Left colon (tissue), 2 donors: ENCODE measurements around the gene TRPC4AP. TPM values are rescaled to one million over a fixed set of nuclear protein-coding genes. Genes with fewer than 3 reads are reported as not detected.
A peak's percentile ranks its signal among the peaks of the same experiment; 100 is the strongest.
"Not testable (repeated sequence)": the region's sequence is repeated elsewhere in the genome, so short reads cannot be mapped to it uniquely, and the experiment has no call there.

Experiments
- ATAC-seq: fragments of 200-7000 bp; cut with Tn5 transposase; one replicate; pipeline ENCODE4 v1.9.1; 2020; ENCODE audit warnings: mild to moderate bottlenecking, moderate library complexity
- DNase-seq, 2 donors: peaks; one replicate each; pipeline ENCODE4 v3.0.0-alpha.2; 2020
- intact Hi-C, 2 donors: fragments of 100-400 bp; cut with DNase I in 1 of 2; cut with micrococcal nuclease in 1 of 2; formaldehyde crosslinking; loops; one replicate each; pipeline versions ENCODE4 v1.11.2 to v1.14.0; 2022; cut with DNase I, micrococcal nuclease
- long read RNA-seq: library from polyadenylated mRNA; unstranded; transcript quantifications from one replicate; pipeline ENCODE4 v2.0.0, GENCODE V29; 2021
- total RNA-seq, 2 donors: library from RNA; stranded (reverse); fragmentation: NEBNext Ultra II Directional; extraction: Animal tissue kit (Norgen Biotek cat#: 25700); gene quantifications; one replicate each; pipeline ENCODE4 v1.2.1, GENCODE V29; 2021
- donor health status: DM: no; HTN: no; CAD: no.
- donor health status: DM: yes; HTN: yes; CAD: no.

Gene TRPC4AP, protein sequence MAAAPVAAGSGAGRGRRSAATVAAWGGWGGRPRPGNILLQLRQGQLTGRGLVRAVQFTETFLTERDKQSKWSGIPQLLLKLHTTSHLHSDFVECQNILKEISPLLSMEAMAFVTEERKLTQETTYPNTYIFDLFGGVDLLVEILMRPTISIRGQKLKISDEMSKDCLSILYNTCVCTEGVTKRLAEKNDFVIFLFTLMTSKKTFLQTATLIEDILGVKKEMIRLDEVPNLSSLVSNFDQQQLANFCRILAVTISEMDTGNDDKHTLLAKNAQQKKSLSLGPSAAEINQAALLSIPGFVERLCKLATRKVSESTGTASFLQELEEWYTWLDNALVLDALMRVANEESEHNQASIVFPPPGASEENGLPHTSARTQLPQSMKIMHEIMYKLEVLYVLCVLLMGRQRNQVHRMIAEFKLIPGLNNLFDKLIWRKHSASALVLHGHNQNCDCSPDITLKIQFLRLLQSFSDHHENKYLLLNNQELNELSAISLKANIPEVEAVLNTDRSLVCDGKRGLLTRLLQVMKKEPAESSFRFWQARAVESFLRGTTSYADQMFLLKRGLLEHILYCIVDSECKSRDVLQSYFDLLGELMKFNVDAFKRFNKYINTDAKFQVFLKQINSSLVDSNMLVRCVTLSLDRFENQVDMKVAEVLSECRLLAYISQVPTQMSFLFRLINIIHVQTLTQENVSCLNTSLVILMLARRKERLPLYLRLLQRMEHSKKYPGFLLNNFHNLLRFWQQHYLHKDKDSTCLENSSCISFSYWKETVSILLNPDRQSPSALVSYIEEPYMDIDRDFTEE
- total RNA-seq, result 10 to 100 TPM; 58.9 to 60.6 TPM
- long read RNA-seq, transcript TRPC4AP-201 (19 exons, 3,226 nt), result major isoform, 30 of 101 reads
- long read RNA-seq, transcript TRPC4AP-202 (19 exons, 3,138 nt), result minor isoform, 8 of 101 reads
- long read RNA-seq, partial matches to known transcripts, result 50 of 101 reads
- long read RNA-seq, other reads (novel, unspliced or antisense), result 13 of 101 reads

DNA sequence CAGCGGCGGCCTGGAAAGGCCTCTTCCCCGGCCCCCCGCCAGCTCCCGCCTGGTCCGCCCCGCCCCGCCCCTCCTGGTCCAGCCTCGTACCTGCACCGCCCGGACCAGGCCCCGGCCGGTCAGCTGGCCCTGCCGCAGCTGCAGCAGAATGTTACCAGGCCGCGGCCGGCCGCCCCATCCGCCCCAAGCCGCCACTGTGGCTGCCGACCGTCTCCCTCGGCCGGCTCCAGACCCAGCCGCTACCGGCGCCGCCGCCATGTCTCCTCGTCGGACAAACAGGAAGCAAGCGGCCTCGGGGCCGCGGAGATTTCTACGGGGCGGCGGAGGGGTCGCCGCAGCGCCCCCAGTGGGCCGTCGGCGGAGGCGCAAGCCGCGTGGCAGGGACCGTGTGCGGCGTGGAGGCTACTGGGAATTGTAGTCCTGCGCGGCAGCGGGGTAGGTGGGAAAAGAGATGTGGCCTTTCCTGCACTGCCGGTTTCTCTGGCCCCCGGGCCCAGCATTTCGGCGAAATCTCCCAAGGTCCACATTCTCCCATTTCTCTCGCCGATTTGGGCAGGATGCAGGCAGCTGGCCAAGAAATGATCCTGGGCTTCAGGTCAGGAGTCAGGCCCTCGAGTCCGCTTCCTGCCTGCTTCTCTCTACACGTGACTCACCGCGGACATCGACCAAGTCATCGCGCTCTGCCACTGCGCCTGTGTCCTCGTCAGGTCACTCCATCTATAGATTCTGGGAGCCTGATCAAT lies at the start of gene TRPC4AP:
TSS of gene TRPC4AP (minus strand) at position 284 of the 743 bp plus-strand sequence. CDS start at position 258, 26 bp downstream.
- ATAC-seq (peak; percentile 94), DNase-seq (peak; percentile 84 to 93)
- intact Hi-C loops, result no loop called here

DNA sequence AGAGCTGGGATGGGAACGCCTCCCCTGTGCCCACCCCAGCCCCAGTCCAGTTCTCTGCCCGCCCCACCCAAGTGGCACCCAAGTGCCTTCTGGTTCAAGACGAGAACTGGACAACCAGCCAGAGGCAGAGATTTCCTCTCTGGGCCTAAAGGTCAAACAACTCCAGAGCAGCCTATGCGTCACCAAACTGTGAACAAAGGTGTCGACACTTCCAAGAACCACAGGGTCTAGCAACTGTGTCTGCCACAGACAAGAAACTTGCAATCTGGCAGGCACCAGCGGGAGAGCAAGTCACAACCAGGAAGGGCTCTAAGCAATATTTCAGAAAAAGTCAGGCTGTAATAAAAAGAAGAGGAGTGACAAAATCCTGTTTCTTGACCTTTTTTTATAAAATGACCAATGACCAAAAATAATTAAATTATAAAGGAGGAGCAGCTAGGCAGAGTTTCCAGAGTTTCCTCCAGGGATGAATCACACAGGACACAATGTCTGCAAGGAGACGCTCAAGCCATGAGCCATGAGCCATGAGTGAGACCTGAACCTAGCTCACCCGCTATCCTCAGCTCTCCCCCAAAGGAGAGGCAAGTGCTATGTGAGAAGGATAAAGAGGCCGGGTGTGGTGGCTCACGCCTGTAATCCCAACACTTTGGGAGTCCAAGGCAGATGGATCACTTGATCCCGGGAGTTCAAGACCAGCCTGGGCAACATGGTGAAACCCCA lies 43.4 kb upstream of the TRPC4AP start:
- DNase-seq (no peak), ATAC-seq (no peak)
- intact Hi-C loops, result no loop called here

DNA sequence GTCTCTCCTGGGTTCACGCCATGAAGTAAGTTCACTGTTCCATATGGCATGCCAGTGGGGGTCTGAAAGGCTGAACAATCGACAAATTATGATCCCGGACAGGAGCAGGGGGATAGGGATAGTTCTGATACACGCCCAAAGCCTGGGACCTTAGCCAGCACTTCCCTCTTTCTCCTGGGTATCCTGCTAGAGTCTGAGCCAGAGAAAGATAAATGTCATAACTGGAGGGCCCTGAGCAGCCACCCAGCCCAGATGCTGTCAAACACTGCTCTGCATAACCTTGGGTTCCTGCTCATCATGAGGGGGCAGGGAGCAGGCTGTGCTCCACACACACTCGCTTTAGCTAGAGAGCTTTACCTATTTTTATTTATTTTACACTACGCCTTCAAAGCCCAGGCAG lies 42.3 kb upstream of the TRPC4AP start:
- no peak for DNase-seq
- no peak for ATAC-seq
- intact Hi-C loops, result no loop called here

DNA sequence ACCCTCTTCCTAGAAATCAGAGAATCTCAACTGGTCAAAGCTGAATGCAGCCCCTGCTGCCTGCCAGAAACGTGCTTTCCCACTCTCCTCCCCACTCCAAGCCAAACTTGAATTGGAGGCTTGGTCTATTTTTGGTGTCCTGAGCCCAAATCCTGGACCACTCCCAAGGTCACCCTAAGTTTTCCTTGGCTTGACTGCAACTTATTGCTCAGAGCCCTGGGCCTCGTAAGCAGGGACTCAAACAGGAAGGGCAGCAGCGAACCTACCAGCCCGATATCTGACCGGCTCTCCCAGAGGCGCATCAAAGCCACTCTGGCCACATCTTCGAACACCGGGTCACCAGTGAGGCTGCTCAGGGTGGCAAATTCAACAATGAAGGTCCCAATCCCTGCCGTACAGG lies 41.9 kb upstream of the TRPC4AP start:
- no peak for DNase-seq
- no peak for ATAC-seq
- intact Hi-C loops, result no loop called here

DNA sequence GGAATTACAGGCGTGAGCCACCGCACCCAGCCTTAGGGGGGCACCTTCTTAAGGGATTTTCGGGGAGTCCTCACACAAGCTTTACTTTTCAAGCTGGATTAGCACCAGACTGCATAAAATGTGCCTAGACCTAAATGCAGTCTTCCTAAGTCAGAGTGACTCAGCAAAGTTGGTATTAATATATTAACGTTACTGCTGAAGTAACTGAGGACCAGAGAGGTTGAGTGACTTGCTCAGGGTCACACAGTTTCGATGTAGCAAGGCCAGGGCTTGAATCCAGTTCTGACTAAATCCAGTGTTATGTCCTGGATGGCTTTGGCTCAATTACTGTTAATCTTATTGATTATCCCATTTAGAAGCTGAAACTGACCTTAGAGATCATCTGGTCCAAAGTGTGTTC lies 41.1 kb upstream of the TRPC4AP start:
- ATAC-seq, result no peak
- intact Hi-C loops, result no loop called here

DNA sequence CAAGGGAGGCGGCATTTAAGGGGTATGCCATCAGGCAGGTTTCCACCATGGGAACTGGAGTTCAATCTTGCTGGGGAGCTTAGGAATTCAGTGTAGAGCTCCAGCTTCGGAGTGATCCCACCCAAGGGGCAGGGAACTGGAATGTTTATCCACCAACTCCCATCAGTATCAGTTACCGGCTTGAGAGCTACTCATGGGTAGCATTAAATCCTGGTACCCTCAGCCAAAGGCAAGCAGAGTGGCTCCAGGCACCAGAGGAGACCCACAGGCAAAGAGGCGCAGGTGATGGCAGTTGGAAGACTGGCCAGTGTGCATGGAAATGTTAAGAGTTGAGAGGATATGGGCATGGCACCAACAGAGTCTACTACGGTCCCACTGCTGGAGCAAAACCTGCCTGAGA lies 40.4 kb upstream of the TRPC4AP start:
- no peak for DNase-seq
- intact Hi-C loops, result no loop called here
- no peak for ATAC-seq

More for the DNA sequence above, 41.1 kb upstream of the TRPC4AP start:
- DNase-seq, result no peak

DNA sequence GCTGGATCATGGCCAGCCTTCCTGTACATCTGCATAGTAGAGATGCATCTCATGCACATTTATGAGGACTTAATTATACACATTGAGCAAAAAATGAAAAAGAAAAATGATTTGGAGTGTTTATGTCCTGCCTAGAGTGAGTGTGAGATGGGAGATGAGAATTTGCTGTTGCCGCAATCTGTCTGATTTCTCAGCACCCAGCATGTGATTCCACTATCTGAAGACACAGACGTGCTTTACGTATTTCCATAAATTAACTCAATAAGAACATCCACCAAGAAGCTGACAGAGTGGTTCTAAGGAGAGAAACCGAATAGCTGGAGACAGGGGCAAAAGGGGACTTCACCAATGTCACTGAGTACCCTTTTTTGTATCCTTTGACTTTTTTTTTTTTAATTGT lies 39.3 kb upstream of the TRPC4AP start:
- intact Hi-C loops, result no loop called here
- ATAC-seq (no peak), DNase-seq (no peak)

DNA sequence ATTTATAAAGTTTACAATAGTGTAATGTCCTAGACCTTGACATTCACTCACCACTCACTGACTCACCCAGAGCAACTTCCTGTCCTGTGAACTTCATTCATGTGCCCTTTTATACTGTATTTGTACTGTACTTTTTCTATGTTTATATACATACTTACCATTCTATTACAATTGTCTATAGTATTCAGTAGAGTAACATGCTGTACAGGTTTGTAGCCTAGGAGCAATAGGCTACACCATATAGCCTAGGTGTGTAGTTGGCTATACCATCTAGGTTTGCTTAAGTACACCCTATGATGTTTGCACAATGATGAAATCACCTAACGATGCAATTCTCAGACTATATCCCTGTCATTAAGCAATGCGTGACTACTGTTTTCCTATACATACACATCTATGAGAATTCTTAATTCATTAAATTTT lies 37.1 kb upstream of the TRPC4AP start:
- DNase-seq (no peak), ATAC-seq (peak; percentile 95)
- intact Hi-C loops, result no loop called here

DNA sequence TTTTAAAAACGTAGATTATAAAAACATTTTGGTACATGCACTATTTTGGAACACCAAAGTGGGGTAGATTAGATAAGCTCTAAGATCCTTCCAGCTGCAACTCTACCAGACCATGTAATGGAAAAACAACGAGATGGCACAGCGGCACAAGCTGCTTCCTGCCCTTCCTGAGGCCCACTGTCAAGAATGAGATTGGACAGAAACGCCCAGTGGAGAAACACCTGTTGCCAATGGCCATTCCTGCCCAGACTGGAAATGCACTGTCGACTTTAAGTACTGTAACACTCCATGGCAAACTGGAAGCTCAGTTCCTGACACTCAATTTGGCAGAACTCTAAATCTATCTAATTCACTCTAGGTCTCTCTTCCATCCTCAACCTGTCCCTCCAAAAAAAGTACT lies 33.1 kb upstream of the TRPC4AP start:
- ATAC-seq (no peak), DNase-seq (no peak)
- intact Hi-C loops, result no loop called here

DNA sequence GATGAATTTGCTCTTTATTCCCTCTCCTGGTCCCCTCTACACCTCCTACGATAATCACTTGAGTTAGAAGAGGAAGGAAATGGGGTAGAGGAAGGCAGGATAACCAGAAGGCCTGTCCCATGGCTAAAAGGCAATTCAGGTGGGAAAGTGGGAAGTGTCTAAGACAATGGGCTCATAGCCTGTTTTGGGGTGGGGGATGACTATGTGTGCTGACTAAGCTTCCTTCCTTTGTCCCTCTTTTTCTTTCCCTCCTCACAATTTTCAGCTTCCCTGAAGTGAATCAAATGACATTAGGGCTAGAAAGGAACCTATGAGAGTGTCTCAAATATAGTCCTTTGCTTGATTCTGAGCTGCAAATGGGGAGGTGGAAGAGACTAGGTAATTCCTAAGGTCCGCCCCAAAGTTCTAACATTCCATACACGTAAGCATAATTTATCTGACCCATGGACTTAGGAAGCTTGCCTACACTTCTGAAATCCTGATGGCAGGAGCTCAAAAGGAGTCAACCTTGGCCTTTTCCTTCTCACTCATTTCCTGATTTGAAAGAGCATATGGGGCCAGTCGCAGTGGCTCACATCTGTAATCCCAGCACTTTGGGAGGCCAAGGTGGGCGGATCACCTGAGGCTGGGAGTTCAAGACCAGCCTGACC lies 30.3 kb upstream of the TRPC4AP start:
- no peak for ATAC-seq
- DNase-seq, result no peak
- intact Hi-C loops, result no loop called here

DNA sequence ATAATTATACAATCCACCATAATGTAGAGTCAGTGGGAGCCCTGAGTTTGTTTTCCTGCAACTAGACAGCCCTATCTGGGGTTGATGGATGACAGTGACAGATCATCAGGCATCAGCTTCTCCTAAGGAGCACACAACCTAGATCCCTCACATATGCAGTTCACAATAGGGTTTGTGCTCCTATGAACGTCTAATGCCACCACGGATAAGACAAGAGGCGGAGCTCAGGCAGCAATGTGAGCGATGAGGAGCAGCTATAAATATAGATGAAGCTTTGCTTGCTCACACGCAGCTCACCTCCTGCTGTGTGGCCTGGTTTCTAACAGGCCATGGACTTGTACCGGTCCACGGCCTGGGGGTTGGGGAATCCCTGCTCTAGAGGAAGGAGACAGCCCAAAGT lies 28.6 kb upstream of the TRPC4AP start:
- intact Hi-C loops, result no loop called here
- DNase-seq (no peak), ATAC-seq (no peak)

DNA sequence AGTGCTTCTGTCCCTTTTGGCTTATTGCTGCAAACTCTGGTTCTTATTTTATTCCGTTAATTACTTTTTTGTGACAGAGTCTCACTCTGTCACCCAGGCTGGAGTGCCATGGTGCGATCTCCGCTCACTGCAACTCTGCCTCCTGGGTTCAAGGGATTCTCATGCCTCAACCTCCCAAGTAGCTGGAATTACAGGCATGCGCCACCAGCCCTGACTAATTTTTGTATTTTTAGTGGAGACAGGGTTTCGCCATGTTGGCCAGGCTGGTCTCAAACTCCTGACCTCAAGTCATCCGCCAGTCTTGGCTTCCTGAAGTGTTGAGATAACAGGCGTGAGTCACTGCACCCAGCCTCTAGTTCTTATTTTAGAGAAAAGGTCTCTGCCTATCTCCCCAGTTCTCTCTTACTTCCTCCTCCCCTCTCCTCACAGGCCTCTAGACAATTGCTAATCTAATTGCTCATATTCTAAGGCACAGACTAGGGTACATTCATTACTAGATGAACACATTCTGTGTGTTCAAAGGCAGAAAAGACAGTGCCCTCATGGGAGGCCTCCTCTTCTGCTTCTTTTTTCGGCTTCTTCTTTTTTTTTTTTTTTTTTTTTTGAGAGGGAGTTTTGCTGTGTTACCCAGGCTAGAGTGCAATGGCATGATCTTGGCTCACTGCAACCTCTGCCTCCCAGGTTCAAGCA lies 27.6 kb upstream of the TRPC4AP start:
- intact Hi-C loops, result no loop called here
- no peak for DNase-seq
- ATAC-seq, result no peak

DNA sequence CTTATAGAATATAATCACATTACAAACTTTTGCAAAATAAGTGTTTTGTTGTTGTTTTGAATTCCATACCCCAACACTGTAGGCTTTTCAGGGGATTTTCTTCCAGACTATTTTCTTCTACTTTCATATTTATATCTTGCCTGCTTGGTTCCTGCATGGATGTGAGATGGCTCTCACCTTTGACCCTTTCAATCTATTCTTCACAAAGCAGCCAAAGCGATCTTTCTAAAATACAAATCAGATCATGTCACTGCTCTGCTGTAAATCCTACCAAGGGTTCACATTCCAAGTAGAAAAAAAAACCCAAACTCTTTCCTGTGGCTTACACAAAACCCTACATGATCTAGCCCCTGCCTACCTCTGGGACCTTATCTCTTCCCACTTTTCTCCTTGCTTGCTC lies 25.0 kb upstream of the TRPC4AP start:
- intact Hi-C loops, result no loop called here
- no peak for DNase-seq
- ATAC-seq, result no peak

DNA sequence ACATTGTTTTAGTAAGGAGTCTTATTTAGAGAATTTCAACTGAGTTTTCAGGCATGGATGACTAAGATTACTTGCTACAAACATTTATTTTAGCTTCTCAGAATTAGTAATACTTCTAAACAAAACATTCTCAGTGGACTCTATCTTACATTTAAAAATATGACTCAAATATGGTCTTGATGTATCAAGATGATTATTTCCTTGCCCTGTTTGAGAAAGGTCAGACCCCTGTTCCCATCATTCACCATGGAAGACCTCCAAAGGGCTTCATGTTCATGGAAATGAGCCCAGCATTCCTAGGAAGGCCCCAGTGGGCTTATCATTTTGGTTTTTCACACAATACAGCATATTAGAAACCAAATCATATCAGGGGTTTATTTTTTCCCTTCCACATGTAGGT lies 24.6 kb upstream of the TRPC4AP start:
- ATAC-seq, result no peak
- intact Hi-C loops, result no loop called here
- DNase-seq, result no peak

DNA sequence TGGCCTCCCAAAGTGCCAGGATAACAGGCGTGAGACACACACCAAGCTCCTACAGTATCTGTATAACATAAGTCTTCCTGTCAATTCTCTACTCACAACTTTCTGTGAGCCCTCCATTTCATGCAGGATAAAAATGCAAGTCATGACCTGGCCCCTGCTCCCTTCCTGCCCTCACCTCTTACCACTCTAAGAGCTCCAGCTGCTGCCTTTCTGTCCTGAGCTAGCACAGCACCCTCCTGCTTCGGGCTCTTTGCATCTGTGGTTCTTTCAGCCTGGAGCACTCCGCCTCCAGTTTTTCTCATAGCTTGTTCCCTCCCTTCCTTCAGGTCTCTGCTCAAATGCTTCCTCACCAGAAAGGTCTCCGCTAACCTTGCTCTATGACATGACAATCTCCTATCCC lies 23.7 kb upstream of the TRPC4AP start:
- no peak for DNase-seq
- no peak for ATAC-seq
- intact Hi-C loops, result no loop called here

DNA sequence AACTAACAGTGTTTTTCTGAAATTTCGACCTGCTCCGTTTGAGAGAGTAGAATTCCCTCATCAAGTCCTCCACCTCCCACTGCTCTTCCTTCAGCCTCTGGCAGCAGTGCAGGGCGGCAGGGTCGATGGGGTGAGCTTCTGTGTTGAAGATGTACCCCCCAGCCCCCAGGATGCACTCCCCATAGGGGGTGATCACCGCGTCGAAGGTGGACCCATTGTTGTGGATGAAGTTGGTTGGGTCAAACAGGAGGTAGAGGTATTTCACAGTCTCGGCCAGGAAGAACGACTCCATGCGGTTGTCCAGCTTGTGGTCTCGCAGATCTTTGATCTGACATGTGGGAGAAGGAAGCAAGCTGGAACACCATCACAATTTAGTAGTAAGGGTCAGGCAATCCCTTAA lies 23.0 kb upstream of the TRPC4AP start:
- no peak for ATAC-seq
- intact Hi-C loops, result no loop called here
- DNase-seq, result no peak

DNA sequence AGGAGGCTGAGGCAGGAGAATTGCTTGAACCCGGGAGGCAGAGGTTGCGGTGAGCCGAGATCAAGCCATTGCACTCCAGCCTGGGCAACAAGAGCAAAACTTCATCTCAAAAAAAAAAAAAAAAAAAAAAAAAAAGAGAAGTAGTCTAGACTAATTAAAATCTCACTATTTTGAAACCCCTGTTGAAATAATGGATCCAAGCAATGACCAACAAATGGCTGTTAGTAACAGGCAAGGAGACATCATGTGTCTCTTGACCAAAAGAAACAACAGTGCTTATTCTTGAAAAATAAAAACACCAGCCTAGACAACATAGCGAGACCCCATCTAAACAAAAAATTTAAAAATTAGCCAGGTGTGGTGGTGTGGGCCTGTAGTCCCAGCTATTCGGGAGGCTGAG lies 19.7 kb upstream of the TRPC4AP start:
- ATAC-seq, intact Hi-C loops, DNase-seq: not testable (repeated sequence)
